SK-N-SH (cell line): ENCODE measurements around the gene RAB6C. TPM values are rescaled to one million over a fixed set of nuclear protein-coding genes. Genes with fewer than 3 reads are reported as not detected.

Experiments
- CTCF ChIA-PET: fragments of 300-600, 350-600 bp; formaldehyde crosslinking; extraction: SDS; loops from one replicate; lab custom pipeline; 2021; lab: Yijun Ruan, JAX
- POLR2A ChIA-PET: fragments of 350-600 bp; sonication (Branson Sonifier 250); formaldehyde crosslinking; extraction: SDS; loops from one replicate; lab custom pipeline; 2020; ENCODE audit warnings: antibody characterized with exemption, inconsistent platforms; lab: Yijun Ruan, JAX
- DNase-seq: peaks from one replicate; pipeline ENCODE4 v3.0.0; 2012
- H2AFZ ChIP-seq: fragments of 200-600 bp; sonication (generic); 2 replicates; pipeline ENCODE4 v1.8.1; 2016; ENCODE audit warnings: antibody characterized with exemption, mild to moderate bottlenecking, low read depth
- H3F3A ChIP-seq: fragments of 200-600 bp; sonication (generic); replicated peaks from 2 replicates; pipeline ENCODE3; 2016; ENCODE audit warnings: antibody characterized with exemption, mild to moderate bottlenecking; ENCODE audit not compliant: insufficient read depth
- H3K27ac ChIP-seq, 2 experiments: fragments of 200-500 bp in 1 of 2; fragments of 200-600 bp in 1 of 2; sonication (Bioruptor generic) in 1 of 2; sonication (generic), shearing (Covaris generic) in 1 of 2; 2 replicates each; pipeline versions ENCODE4 v1.5.1 to v1.6.1; 2014 to 2016; ENCODE audit warnings: low read depth in 2 of 2, inconsistent platforms in 1 of 2, low read length in 1 of 2, mild to moderate bottlenecking in 1 of 2, mixed read lengths in 1 of 2
- H3K27me3 ChIP-seq: fragments of 200-600 bp; sonication (generic), shearing (Covaris generic); 2 replicates; pipeline ENCODE4 v1.6.1; 2016; ENCODE audit warnings: mixed run types; ENCODE audit not compliant: insufficient read depth
- H3K36me3 ChIP-seq, 2 experiments: fragments of 200-500 bp in 1 of 2; fragments of 200-600 bp in 1 of 2; sonication (Bioruptor generic) in 1 of 2; sonication (generic) in 1 of 2; replicated peaks in 1 of 2; 2 replicates each; pipeline versions ENCODE3 to v1.5.1; 2014 to 2016; ENCODE audit warnings: low read length in 1 of 2, mild to moderate bottlenecking in 1 of 2; ENCODE audit not compliant: insufficient read depth in 2 of 2, control insufficient read depth in 1 of 2
- H3K4me1 ChIP-seq, 2 experiments: fragments of 200-500 bp in 1 of 2; fragments of 200-600 bp in 1 of 2; sonication (Bioruptor generic) in 1 of 2; sonication (generic), shearing (Covaris generic) in 1 of 2; 2 replicates each; pipeline versions ENCODE4 v1.5.1 to v1.6.1; 2014 to 2016; ENCODE audit warnings: low read depth in 1 of 2, low read length in 1 of 2, mixed run types in 1 of 2; ENCODE audit not compliant: insufficient read depth in 2 of 2, control insufficient read depth in 1 of 2
- H3K4me2 ChIP-seq: fragments of 200-600 bp; sonication (generic), shearing (Covaris generic); 2 replicates; pipeline ENCODE4 v1.6.1; 2017; ENCODE audit warnings: mixed run types
- H3K4me3 ChIP-seq, 2 experiments: fragments of 200-500 bp in 1 of 2; fragments of 200-600 bp in 1 of 2; sonication (Bioruptor generic) in 1 of 2; sonication (generic), shearing (Covaris generic) in 1 of 2; 2 replicates each; pipeline versions ENCODE4 v1.5.1 to v1.8.1; 2014 to 2016; ENCODE audit warnings: low read depth in 2 of 2, inconsistent platforms in 1 of 2, low read length in 1 of 2, mild to moderate bottlenecking in 1 of 2, mixed read lengths in 1 of 2, moderate library complexity in 1 of 2
- H3K79me2 ChIP-seq: fragments of 200-600 bp; sonication (generic); 2 replicates; pipeline ENCODE4 v1.8.1; 2017; ENCODE audit warnings: mild to moderate bottlenecking; ENCODE audit not compliant: insufficient read depth
- H3K9ac ChIP-seq: fragments of 200-600 bp; sonication (generic); 2 replicates; pipeline ENCODE4 v1.6.1; 2017; ENCODE audit warnings: mixed run types
- H3K9me2 ChIP-seq: fragments of 200-600 bp; sonication (generic); 2 replicates; pipeline ENCODE4 v1.6.1; 2017; ENCODE audit warnings: mixed run types
- H3K9me3 ChIP-seq: fragments of 200-600 bp; sonication (generic); 2 replicates; pipeline ENCODE4 v1.6.1; 2017; ENCODE audit warnings: mixed run types, mild to moderate bottlenecking, moderate library complexity
- H4K20me1 ChIP-seq: fragments of 200-600 bp; sonication (generic); 2 replicates; pipeline ENCODE4 v1.6.1; 2017; ENCODE audit warnings: mild to moderate bottlenecking, mixed run types; ENCODE audit not compliant: insufficient read depth
- CHD2 ChIP-seq: fragments of 150-350 bp; IDR thresholded peaks from 2 replicates; pipeline ENCODE4 v1.6.1; 2018; ENCODE audit warnings: low read length; ENCODE audit not compliant: partially characterized antibody
- EZH2phosphoT487 ChIP-seq: fragments of 200-600 bp; sonication (generic); IDR thresholded peaks from 2 replicates; pipeline ENCODE4 v1.6.1; 2017; ENCODE audit warnings: low read depth, mixed run types, mild to moderate bottlenecking, antibody characterized with exemption, moderate library complexity, borderline replicate concordance
- FOXJ3 ChIP-seq: sonication (generic); formaldehyde crosslinking; IDR thresholded peaks from 2 replicates; pipeline ENCODE4 v1.5.1; 2020; ENCODE audit warnings: mild to moderate bottlenecking, missing genetic modification reagents
- MXI1 ChIP-seq: IDR thresholded peaks from 2 replicates; pipeline ENCODE4 v1.6.1; 2012; ENCODE audit warnings: mild to moderate bottlenecking, low read depth, low read length, improper control_type of control experiment
- RXRA ChIP-seq: IDR thresholded peaks from 2 replicates; pipeline ENCODE4 v1.4.0; 2012; ENCODE audit warnings: low read depth, mild to moderate bottlenecking, borderline replicate concordance
- SMC3 ChIP-seq: IDR thresholded peaks from 2 replicates; pipeline ENCODE4 v1.6.1; 2012; ENCODE audit warnings: low read depth, low read length, improper control_type of control experiment
- WGBS: methylation state at CpG from one replicate; pipeline ENCODE4 v1.1.6; 2017; ENCODE audit warnings: low lambda C conversion rate; 5-methylcytosine and 5-hydroxymethylcytosine counted together
- polyA plus RNA-seq, 3 experiments: library from polyadenylated mRNA; depleted of rRNA; stranded (reverse); fragments of >200 nt; gene quantifications; 2 replicates each; pipeline ENCODE4 v1.2.3, GENCODE V29; 2012
- TF ChIP-seq, protein P1 (sequence below): IDR thresholded peaks from 2 replicates; pipeline ENCODE4 v1.6.1; 2012; ENCODE audit warnings: mild to moderate bottlenecking, low read depth, low read length, moderate library complexity

The RAB6C gene
- polyA plus RNA-seq, 1 of the 3 experiments (the other 2 are of a cell fraction): 0.02 TPM

DNA sequence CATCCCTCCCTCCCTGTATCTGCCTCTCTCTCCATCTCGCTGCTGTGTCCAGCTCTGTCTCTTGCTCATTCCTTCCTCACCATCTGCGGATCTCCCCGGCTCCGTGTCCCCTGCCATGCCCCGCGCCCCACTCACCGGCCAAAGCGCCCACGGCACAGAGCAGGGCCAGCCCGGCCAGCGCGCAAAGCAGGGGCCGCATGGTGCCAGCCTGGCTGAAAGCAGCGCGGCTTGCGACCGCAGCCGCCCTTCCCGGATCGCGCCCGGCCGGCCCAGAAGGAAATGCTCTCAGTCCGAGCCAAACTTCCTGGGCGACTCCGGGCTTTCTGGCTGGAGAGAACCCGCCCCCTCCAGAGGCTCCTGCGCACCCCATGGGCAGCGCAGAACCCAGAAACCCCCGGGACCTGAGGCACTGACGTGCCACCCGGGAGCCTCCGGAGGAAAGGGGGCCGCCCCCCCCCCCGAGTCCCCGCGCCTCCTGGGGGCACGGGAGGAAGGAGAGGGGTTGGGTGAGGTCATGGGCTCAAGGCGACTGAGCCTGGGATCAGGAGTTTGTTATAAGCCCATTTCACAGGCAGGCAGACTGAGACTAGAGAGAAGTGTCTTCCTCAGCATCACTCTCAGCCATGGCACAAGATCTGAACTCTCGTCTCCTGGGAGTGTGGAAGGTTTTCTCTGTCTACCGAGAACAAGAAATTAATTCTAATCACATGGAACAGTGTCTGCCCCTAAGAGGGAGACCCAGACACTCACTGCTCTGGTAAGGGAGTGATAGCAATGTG lies 45.2 kb upstream of the RAB6C start:
- no peak overlapping the region for H3K9ac ChIP-seq
- no peaks in the 10 kb centered on the region for H3K9me2 ChIP-seq
- H3F3A ChIP-seq: no peaks in the 10 kb centered on the region
- no peak overlapping the region; the same call in 1 of the 2 replicates for H2AFZ ChIP-seq
- H3K4me2 ChIP-seq: peak overlapping the region; percentile 50; the same call in 1 of the 2 replicates
- H3K9me3 ChIP-seq: no peaks in the 10 kb centered on the region
- ChIA-PET CTCF (interaction anchor here (1.6 kb wide), 1 partner anchor 10 kb away, joined by 6 read pairs; no protein-coding TSS in a partner anchor), POLR2A (interaction anchor here (0.9 kb wide), 1 partner anchor 407 kb away, joined by 3 read pairs; a partner anchor contains a TSS)
- TF ChIP-seq FOXJ3: no peak
- TF ChIP-seq MXI1: no peak
- no peak for TF ChIP-seq SMC3
- TF ChIP-seq RXRA: no peak
- DNase-seq: peak; percentile 80
- peaks cover 0 to 28% of the 10 kb centered on the region in 2 experiments; a peak in 1 of 4 replicates for H3K4me1 ChIP-seq
- WGBS: 10% methylated on average over 16 of the region's 41 CpGs
- no peaks in the 10 kb centered on the region for H3K79me2 ChIP-seq
- no peaks in the 10 kb centered on the region for H4K20me1 ChIP-seq
- H3K4me3 ChIP-seq: peak overlapping the region in 1 of 2 experiments; percentile 32; a peak in 1 of 4 replicates
- no peaks in the 10 kb centered on the region for H3K27me3 ChIP-seq
- peak overlapping the region in 1 of 2 experiments; percentile 44; a peak in 1 of 4 replicates for H3K27ac ChIP-seq
- no peaks in the 10 kb centered on the region for H3K36me3 ChIP-seq

DNA sequence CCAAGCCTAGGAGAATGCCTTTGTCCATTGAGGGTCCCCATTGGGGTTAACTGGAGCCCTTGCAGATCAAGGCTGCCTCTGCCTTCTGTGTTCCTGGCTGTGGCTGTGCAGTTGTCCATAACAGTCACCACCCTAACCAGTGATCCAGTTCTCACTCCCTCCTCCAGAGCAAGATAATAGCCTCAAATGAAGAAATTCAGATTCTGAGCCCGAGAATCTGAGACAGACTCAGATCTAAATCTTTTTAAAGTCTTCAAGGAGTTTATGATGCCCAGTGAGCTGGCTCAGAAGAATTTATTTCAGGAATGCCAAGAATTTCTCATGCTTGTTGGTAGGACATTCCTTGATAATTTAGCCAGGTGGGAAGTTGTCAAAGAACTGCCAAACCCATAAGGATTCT lies 44.3 kb upstream of the RAB6C start:
- WGBS: 0% methylated on average over 1 of the region's 1 CpG
- Histone ChIP-seq H3K4me3 (no peak overlapping the region), H3K9me3 (no peaks in the 10 kb centered on the region), H3K36me3 (no peaks in the 10 kb centered on the region), H3K27ac (no peak overlapping the region), H2AFZ (no peak overlapping the region), H3K79me2 (no peaks in the 10 kb centered on the region), H3K9me2 (no peaks in the 10 kb centered on the region), H3F3A (no peaks in the 10 kb centered on the region), H3K4me2 (no peak overlapping the region), H3K4me1 (peaks cover 0 to 20% of the 10 kb centered on the region in 2 experiments; a peak in 1 of 4 replicates), H4K20me1 (no peaks in the 10 kb centered on the region), H3K9ac (no peak overlapping the region), H3K27me3 (no peaks in the 10 kb centered on the region)
- ChIA-PET POLR2A (no interaction called here), CTCF (interaction anchor here (2.2 kb wide), 1 partner anchor 397 kb away, joined by 19 read pairs; no protein-coding TSS in a partner anchor)
- TF ChIP-seq, protein P1, sequence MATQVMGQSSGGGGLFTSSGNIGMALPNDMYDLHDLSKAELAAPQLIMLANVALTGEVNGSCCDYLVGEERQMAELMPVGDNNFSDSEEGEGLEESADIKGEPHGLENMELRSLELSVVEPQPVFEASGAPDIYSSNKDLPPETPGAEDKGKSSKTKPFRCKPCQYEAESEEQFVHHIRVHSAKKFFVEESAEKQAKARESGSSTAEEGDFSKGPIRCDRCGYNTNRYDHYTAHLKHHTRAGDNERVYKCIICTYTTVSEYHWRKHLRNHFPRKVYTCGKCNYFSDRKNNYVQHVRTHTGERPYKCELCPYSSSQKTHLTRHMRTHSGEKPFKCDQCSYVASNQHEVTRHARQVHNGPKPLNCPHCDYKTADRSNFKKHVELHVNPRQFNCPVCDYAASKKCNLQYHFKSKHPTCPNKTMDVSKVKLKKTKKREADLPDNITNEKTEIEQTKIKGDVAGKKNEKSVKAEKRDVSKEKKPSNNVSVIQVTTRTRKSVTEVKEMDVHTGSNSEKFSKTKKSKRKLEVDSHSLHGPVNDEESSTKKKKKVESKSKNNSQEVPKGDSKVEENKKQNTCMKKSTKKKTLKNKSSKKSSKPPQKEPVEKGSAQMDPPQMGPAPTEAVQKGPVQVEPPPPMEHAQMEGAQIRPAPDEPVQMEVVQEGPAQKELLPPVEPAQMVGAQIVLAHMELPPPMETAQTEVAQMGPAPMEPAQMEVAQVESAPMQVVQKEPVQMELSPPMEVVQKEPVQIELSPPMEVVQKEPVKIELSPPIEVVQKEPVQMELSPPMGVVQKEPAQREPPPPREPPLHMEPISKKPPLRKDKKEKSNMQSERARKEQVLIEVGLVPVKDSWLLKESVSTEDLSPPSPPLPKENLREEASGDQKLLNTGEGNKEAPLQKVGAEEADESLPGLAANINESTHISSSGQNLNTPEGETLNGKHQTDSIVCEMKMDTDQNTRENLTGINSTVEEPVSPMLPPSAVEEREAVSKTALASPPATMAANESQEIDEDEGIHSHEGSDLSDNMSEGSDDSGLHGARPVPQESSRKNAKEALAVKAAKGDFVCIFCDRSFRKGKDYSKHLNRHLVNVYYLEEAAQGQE: no peak
- TF ChIP-seq CHD2: no peak
- no peak for TF ChIP-seq EZH2phosphoT487
- no peak for DNase-seq
